IPS-18c (cell line): ENCODE data around the gene CALHM2.

ENCODE experiments used
- H3K4me3 ChIP-seq: 2 replicates; pipeline ENCODE4 v1.7.0; 2013; ENCODE audit warnings: low read depth, mild to moderate bottlenecking, low read length, moderate library complexity; ENCODE audit not compliant: insufficient read depth
- H3K9me3 ChIP-seq: one replicate; pipeline ENCODE4 v1.6.1; 2013; ENCODE audit warnings: mild to moderate bottlenecking, low read length, moderate library complexity; ENCODE audit not compliant: control insufficient read depth, insufficient read depth

CALHM2 gene

DNA sequence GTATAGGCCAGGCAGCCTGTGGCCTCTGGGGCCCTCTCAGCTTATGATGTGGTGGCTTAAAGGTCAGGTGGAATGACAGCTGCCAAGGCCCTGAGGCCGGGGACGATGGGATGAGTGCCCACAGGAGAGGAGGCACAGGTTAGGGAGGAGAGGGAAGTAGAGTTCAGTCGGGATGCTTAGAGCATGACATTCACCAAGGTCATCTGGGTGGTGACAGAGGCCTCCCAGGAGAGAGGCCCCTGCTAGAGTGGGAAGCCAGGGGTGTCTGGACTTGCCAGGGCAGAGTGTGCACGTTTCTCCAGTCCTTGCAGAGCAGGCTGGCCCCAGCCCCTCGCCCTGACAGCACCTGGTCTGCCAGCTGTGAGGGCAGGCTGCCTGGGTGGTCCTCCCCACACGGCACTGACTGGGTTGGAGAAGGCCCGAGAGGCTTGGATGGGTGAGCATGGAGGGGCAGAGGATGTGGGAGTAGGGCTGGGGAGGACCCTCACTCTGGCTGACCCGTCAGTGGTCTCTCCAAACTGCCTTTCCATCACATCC lies 5.1 kb upstream of the CALHM2 start:
- Histone ChIP-seq H3K4me3 (no peak overlapping the region), H3K9me3 (no peaks in the 10 kb centered on the region)

DNA sequence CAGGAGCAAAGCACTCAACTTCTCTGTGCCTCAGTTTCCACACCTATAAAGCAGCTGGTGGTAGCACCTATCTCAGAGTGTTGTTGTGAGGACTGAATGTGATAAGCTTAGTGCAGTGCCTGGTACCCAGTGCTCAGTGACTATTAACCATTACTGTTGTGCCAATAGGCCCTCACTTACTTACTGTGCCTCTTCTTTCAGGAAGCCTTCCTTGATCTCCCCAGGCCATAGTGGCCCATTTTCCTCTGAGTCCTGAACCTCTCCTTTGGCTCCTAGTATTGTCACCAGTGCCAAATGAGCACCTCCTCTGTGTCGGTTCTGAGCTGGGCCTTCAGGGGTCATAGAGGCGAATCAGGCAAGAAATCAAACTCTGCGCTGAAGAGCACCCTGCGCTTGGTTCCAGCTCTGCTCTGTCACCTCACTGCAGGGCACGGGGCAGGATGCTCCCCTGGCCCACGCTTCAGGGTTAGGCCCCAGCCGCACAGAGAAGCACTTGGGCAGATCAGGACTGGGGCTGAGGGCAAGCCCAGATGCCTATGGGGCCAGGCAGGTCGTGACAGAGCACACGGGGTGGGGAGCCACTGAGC lies 4.0 kb upstream of the CALHM2 start:
- Histone ChIP-seq H3K4me3 (no peak overlapping the region), H3K9me3 (no peaks in the 10 kb centered on the region)

GRCh38 chr10:103455235-103455634 lies 3.1 kb upstream of the CALHM2 start:
- Histone ChIP-seq H3K9me3 (no peaks in the 10 kb centered on the region), H3K4me3 (no peak overlapping the region)

DNA sequence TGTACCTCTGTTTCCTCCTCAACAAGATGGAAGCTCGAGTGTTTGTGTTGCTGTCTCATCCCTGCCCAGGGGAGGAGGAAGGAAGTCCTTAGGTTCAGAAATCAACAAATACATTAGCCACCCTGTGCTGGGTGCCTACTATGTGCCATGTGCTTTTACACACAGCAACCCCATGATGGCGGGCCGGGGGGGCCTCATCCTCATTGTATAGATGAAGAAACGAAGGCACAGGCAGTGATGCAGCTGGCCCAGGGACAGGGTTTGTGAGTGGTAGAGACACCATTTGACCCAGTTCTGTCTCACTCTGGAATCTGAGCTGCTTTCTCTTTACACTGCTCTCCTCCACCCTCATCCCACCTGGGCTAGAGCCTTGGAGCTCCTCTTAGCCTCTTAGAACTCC lies 1.9 kb upstream of the CALHM2 start:
- H3K9me3 ChIP-seq, result no peaks in the 10 kb centered on the region
- no peak overlapping the region for H3K4me3 ChIP-seq

DNA sequence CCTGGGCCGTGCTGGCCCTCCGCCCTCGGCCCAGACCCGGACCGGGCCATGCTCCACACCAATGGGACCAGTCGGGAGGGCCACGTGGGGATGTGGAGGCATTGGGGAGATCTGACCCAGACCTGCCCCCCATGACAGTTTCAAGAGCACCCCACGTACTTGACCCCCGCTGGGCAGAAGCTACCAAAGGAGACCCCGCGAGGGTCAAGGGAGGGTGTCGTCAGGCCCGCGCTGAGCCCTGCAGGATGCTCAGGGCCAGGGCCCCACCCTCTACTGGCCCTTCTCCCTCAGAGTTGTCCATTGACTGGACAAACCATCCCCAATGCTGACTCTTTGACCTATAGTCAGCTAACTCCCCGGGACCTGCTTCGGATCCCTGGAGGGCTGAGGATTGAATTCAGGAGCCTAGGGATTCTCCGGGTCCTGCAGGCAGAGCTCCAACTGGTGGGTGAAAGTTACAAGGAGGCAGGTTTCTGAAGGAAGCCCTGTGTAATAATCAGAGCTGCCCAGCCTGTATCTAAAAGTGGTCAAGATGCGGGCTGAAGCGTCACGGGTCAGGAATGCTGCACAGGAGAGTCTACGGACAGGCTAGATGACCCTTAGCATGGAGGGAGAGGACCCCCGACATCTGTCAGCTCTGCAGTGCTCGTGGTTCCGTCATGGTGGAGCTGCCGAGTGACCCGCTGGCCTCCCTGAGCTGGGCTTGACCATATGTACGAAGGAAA lies 498 bp upstream of the CALHM2 start:
- H3K9me3 ChIP-seq, result no peaks in the 10 kb centered on the region
- no peak overlapping the region; the same call in 1 of the 2 replicates for H3K4me3 ChIP-seq

GRCh38 chr10:103451091-103451813 lies 918 bp downstream of the CALHM2 start:
- Histone ChIP-seq H3K9me3 (no peaks in the 10 kb centered on the region), H3K4me3 (no peak overlapping the region)

- no peak overlapping the region for H3K4me3 ChIP-seq
- H3K9me3 ChIP-seq, result no peaks in the 10 kb centered on the region
Observed at GRCh38 chr10:103450201-103450695, 1.9 kb downstream of the CALHM2 start.

DNA sequence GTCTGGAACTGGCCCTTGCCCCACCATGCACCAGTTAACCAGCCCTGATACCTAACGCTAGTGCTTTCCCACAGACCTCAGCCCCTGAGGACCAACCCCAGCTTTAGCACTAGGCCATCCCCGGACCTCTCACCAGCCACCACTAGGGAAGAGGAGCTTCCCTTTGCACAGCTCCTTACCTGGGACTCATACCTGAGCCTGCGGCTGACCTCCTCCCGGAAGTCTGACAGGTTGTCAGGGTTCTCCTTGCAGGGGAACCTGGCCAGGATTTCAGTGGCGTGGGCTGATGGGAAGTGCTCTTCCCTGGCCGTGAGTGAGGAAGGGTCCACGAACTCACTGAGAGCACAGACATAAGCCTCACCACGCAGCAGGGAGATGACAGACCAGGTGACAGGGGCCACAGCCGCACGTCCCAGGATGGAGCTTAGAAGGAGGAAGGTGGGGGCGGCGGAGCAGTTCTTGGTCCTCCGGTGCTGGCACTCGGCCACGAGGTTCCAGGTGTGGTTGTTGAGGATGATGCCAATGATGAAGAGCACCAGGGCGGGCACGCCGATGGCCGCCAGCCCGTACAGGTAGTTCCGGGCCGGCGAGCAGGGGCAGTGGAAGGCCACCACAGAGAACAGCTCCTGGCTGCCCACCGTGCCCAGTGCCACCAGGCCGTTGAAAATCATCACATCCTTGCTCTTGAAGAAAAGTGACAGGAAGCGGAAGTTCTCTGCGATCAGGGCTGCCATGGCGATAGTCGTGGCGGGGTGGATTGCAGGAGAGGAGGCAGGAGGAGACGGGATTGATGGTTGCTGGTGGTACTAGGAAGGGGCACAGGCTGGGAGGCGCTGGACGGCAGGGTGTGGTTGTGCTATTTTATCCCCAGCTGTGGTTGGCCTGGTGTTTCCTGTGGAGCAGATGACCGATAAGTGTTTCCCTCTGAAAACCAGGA lies 2.7 kb downstream of the CALHM2 start:
- H3K4me3 ChIP-seq, result no peak overlapping the region
- no peaks in the 10 kb centered on the region for H3K9me3 ChIP-seq

GRCh38 chr10:103448746-103449145 lies 3.4 kb downstream of the CALHM2 start:
- H3K4me3 ChIP-seq, result no peak overlapping the region

GRCh38 chr10:103447187-103447586 lies 5.0 kb downstream of the CALHM2 start:
- H3K9me3 ChIP-seq, result peaks cover 3% of the 10 kb centered on the region
- no peak overlapping the region for H3K4me3 ChIP-seq

More at GRCh38 chr10:103448746-103449145, 3.4 kb downstream of the CALHM2 start:
- H3K9me3 ChIP-seq, result no peaks in the 10 kb centered on the region

DNA sequence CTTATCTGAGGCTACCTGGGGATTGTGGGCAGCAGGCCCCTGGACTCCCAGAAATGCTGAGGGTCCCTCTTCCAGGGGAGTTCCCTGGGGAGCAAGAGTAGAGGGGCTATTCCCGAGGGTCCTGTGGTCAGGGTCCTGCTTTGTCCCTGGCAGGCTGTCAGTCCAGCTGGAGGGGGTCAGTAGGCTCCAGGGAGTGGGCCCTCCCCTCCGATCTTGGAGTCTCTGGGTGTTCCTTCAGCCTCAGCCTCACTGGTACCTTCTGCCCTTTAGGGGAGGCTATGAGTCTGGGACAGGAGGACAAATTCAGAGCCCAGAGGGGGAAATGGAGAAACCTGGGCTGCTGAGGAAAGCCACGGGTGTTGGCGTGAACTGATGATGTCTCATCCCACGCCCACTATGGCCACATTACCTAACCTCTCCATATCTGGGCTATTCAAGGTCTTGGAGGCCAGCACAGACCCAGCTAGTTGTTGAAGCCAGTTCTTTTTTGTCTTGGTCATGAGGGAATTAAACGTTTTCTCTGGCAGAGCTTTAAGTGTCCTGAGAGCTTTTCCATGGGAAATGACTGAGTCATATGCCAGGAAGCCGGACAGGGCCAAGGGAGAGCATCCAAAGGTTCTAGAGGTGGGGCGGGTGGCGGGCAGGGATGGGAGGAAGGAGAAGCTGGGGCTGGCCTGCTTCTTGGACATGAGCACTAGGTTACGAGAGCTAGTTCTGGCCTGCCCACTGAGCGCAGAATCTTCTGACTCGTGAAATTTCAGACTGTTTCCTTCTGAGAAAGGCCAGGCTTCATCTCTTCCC lies 6.2 kb downstream of the CALHM2 start:
- H3K4me3 ChIP-seq, result no peak overlapping the region
- peaks cover 3% of the 10 kb centered on the region for H3K9me3 ChIP-seq

DNA sequence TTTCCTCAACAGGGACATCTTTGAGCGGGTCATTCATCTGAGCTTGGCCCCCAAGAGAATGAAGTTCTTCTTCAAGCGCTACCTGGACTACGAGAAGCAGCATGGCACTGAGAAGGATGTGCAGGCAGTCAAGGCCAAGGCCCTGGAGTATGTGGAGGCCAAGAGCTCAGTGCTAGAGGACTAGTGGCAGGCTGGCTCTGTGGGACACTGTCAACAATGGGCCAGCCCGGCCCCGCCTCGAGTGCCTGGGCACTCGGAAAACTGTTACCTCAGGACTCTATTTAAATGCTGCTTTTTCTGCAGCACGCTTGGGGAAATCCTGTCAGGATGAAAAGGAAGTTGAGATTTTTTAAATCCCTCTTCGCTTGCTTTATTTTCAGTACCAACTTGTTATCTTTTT lies 6.8 kb downstream of the CALHM2 start:
- no peak overlapping the region for H3K4me3 ChIP-seq
- peaks cover 3% of the 10 kb centered on the region for H3K9me3 ChIP-seq

- no peak overlapping the region for H3K4me3 ChIP-seq
- H3K9me3 ChIP-seq, result peaks cover 3% of the 10 kb centered on the region
Observed at GRCh38 chr10:103444478-103444877, 7.7 kb downstream of the CALHM2 start.

- peaks cover 3% of the 10 kb centered on the region for H3K9me3 ChIP-seq
Observed at GRCh38 chr10:103443475-103444185, 8.5 kb downstream of the CALHM2 start.

DNA sequence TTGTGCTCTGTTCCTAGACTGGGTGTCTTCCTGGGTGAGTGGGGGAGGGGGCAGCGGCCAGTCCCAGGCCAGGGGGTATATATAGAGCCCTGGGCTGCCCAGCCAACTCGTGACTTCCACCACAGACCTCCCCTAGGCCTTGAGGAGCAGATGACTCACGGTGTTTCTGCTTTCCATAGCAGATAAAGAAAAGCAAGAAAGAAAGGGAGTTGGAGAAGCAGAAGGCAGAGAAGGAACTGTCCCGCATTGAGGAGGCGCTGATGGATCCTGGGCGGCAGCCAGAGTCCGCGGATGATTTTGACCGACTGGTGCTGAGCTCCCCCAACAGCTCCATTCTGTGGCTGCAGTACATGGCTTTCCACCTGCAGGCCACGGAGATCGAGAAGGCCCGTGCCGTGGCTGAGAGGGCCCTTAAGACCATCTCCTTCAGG lies 10.1 kb downstream of the CALHM2 start:
- H3K4me3 ChIP-seq, result no peak overlapping the region
- H3K9me3 ChIP-seq, result peaks cover 3% of the 10 kb centered on the region

More at GRCh38 chr10:103443475-103444185, 8.5 kb downstream of the CALHM2 start:
- no peak overlapping the region for H3K4me3 ChIP-seq
